Mesodermal cell (in vitro differentiated cells): ENCODE results near the gene SRCAP.

Experiments
- H3K27ac ChIP-seq: 2 replicates; pipeline ENCODE4 v1.7.0; 2013; ENCODE audit warnings: mild to moderate bottlenecking, low read depth, low read length, moderate library complexity; ENCODE audit not compliant: severe bottlenecking
- H3K36me3 ChIP-seq: 2 replicates; pipeline ENCODE4 v1.7.1; 2013; ENCODE audit warnings: mild to moderate bottlenecking, low read length, moderate library complexity; ENCODE audit not compliant: control insufficient read depth, insufficient read depth
- H3K4me1 ChIP-seq: one replicate; pipeline ENCODE4 v1.7.1; 2013; ENCODE audit warnings: mild to moderate bottlenecking, low read length; ENCODE audit not compliant: insufficient read depth, control insufficient read depth, poor library complexity, severe bottlenecking
- H3K4me3 ChIP-seq: 2 replicates; pipeline ENCODE4 v1.7.0; 2013; ENCODE audit warnings: low read length, control low read depth, mild to moderate bottlenecking; ENCODE audit not compliant: insufficient read depth, poor library complexity, severe bottlenecking; ENCODE audit errors: extremely low read depth
- H3K9me3 ChIP-seq: 2 replicates; pipeline ENCODE4 v1.7.1; 2013; ENCODE audit warnings: mild to moderate bottlenecking, low read length, moderate library complexity; ENCODE audit not compliant: control insufficient read depth
- WGBS, 2 experiments: methylation state at CpG; one replicate each; pipeline ENCODE4 v1.1.5; 2013; ENCODE audit warnings: missing lambda C conversion rate in 2 of 2; ENCODE audit not compliant: insufficient coverage in 2 of 2; 5-methylcytosine and 5-hydroxymethylcytosine counted together

Gene SRCAP

DNA sequence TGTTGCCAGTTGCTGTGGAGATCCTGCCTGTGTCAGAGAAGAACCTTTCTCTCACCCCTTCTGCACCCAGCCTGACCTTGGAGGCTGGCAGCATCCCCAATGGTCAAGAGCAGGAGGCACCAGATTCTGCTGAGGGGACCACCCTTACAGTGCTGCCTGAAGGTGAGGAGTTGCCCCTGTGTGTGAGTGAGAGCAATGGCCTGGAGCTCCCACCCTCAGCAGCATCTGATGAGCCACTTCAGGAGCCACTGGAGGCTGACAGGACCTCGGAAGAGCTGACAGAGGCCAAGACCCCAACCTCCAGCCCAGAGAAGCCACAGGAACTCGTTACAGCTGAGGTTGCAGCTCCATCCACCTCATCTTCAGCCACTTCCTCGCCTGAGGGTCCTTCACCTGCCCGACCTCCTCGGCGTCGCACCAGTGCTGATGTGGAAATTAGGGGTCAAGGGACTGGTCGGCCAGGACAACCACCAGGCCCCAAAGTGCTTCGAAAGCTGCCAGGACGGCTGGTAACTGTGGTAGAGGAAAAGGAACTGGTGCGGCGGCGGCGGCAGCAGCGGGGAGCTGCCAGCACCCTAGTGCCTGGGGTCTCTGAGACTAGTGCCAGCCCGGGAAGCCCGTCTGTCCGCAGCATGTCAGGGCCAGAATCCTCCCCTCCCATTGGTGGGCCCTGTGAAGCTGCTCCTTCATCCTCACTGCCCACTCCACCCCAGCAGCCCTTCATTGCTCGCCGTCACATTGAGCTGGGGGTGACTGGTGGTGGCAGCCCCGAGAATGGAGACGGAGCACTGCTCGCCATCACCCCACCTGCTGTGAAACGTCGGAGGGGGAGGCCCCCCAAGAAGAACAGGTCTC is 39.0 kb downstream of the SRCAP start:
- Histone ChIP-seq H3K4me1 (peaks cover 33% of the 10 kb centered on the region), H3K36me3 (peaks cover 89% of the 10 kb centered on the region), H3K9me3 (no peaks in the 10 kb centered on the region), H3K27ac (no peak overlapping the region), H3K4me3 (no peak overlapping the region)
- 96 to 97% methylated on average over 19 of the region's 25 CpGs for WGBS, 2 experiments

DNA sequence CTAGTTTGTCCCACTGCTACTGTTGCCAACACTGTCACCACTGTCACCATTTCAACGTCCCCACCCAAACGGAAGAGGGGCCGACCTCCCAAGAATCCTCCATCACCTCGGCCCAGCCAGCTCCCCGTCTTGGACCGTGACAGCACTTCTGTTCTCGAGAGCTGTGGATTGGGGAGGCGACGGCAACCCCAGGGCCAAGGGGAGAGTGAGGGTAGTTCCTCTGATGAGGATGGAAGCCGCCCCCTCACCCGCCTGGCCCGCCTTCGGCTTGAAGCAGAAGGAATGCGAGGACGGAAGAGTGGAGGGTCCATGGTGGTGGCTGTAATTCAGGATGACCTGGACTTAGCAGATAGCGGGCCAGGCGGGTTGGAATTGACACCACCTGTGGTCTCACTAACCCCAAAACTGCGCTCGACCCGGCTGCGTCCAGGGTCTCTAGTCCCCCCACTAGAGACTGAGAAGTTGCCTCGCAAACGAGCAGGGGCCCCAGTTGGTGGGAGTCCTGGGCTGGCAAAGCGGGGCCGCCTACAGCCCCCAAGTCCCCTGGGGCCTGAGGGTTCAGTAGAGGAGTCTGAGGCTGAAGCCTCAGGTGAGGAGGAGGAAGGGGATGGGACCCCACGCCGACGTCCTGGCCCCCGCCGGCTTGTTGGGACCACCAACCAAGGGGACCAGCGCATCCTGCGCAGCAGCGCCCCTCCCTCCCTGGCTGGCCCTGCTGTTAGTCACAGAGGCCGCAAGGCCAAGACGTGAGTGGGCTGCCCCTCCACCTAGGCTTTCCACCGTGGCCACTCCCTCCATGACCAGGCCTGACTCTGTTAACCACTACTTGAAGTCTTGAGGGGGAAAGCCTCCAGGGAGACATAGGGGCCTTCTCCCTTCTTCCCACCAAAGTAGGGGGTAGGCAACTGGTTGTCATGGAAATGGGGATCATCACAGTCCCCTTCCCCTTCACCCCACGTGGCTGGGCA is 40.3 kb downstream of the SRCAP start:
- H3K36me3 ChIP-seq, result peaks cover 88% of the 10 kb centered on the region
- H3K27ac ChIP-seq, result peak overlapping the region; percentile 10
- 95 to 98% methylated on average over 21 to 29 of the region's 37 CpGs for WGBS, 2 experiments

DNA sequence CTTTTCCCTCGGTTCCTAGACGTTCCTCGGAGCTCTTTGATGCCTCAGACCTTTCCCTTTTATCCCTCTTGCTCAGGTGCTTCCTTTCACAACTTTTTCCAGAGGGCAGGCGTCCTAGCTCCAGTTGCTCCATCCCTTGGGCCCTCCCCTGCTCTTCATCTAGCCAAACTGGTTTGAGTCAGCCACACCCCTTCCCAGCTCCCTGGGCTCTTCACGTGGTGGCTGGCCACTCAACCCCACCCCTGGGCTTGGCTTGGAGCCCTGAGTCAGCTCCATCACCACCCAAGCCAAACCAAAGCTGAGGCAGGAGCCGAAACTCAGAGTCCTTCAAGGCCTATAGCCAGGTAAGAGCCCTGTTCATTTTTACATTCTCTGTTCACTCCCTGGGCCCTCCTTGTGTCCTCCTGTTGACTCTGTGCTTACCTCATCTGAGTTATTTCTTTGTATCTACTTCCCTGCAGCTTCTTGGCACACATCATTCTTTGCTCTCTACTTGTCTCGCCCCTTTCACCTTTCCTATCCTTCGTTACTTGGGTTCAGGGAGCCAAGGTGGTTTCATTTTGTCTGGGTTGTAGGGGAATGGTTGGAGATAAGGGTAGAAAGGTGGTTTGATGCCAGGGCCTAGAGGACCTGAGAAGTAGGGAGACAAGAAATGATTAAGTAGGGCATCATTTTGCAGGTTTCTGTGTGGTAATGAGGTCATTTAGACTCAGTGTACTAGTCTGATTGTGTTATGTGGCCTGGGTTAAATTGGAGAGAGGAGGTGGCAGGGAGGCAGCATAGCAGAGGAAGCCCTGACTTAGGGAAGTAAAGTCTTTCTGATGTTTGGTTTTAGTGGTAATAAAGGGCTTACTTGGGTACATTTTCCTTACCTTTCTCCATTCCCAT is 41.6 kb downstream of the SRCAP start:
- peak overlapping the region; percentile 91 for H3K27ac ChIP-seq
- peaks cover 88% of the 10 kb centered on the region for H3K36me3 ChIP-seq
- no peaks in the 10 kb centered on the region for H3K9me3 ChIP-seq
- no peak overlapping the region for H3K4me3 ChIP-seq
- WGBS, 2 experiments, result 72 to 90% methylated on average over 6 of the region's 8 CpGs
- H3K4me1 ChIP-seq, result peaks cover 33% of the 10 kb centered on the region

More for the DNA sequence above, 40.3 kb downstream of the SRCAP start:
- peaks cover 33% of the 10 kb centered on the region for H3K4me1 ChIP-seq
- no peaks in the 10 kb centered on the region for H3K9me3 ChIP-seq
- no peak overlapping the region for H3K4me3 ChIP-seq

DNA sequence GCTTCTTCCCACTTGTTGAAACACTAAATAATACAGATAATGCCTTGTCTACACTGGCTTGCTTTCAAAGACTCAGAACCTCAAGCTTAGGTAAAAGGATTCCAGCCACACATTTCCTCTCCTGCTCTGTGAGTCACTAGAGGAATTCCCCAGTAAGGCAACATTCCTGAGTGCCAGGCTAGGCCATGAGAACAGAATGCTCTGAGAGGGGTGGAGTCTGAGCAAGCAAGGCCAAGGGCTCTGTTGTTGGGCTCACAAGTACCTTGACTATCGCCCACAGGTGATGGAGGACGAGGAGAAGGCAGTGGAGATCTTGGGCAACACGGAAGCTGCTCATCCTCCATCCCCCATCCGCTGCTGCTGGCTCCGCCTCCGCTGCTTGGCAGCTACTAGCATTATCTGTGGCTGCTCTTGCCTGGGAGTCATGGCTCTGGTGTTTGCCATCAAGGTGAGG is 42.5 kb downstream of the SRCAP start:
- WGBS, 2 experiments, result 75 to 88% methylated on average over 2 to 3 of the region's 6 CpGs
- H3K27ac ChIP-seq, result peak overlapping the region; percentile 91

GRCh38 chr16:30743716-30744115 is 44.7 kb downstream of the SRCAP start:
- Histone ChIP-seq H3K9me3 (no peaks in the 10 kb centered on the region), H3K36me3 (peaks cover 61% of the 10 kb centered on the region), H3K4me1 (peaks cover 37% of the 10 kb centered on the region), H3K4me3 (no peak overlapping the region), H3K27ac (no peak overlapping the region)
- WGBS, 2 experiments, result 90 to 94% methylated on average over 8 to 11 of the region's 11 CpGs

More for the DNA sequence above, 42.5 kb downstream of the SRCAP start:
- H3K36me3 ChIP-seq, result peaks cover 81% of the 10 kb centered on the region
- H3K9me3 ChIP-seq, result no peaks in the 10 kb centered on the region
- peaks cover 33% of the 10 kb centered on the region for H3K4me1 ChIP-seq
- no peak overlapping the region for H3K4me3 ChIP-seq

- H3K4me3 ChIP-seq, result no peak overlapping the region
- peaks cover 34% of the 10 kb centered on the region for H3K4me1 ChIP-seq
- WGBS, 2 experiments, result 92% methylated on average over 1 of the region's 2 CpGs; no CpG with 5 or more reads in 1 of the 2 experiments
- no peak overlapping the region for H3K27ac ChIP-seq
- H3K9me3 ChIP-seq, result no peaks in the 10 kb centered on the region
- peaks cover 57% of the 10 kb centered on the region for H3K36me3 ChIP-seq
Observed at GRCh38 chr16:30744183-30744582, 45.2 kb downstream of the SRCAP start.

- 100% methylated on average over 1 of the region's 2 CpGs; no CpG with 5 or more reads in 1 of the 2 experiments for WGBS, 2 experiments
- no peak overlapping the region for H3K27ac ChIP-seq
- H3K36me3 ChIP-seq, result peaks cover 54% of the 10 kb centered on the region
- H3K4me1 ChIP-seq, result peaks cover 30% of the 10 kb centered on the region
- no peaks in the 10 kb centered on the region for H3K9me3 ChIP-seq
- no peak overlapping the region for H3K4me3 ChIP-seq
Observed at GRCh38 chr16:30745082-30745481, 46.1 kb downstream of the SRCAP start.

- Histone ChIP-seq H3K36me3 (peaks cover 62% of the 10 kb centered on the region), H3K4me3 (no peak overlapping the region), H3K27ac (no peak overlapping the region), H3K4me1 (peaks cover 16% of the 10 kb centered on the region), H3K9me3 (no peaks in the 10 kb centered on the region)
- 97 to 100% methylated on average over 4 to 8 of the region's 9 CpGs for WGBS, 2 experiments
Observed at GRCh38 chr16:30746638-30747175, 47.7 kb downstream of the SRCAP start.

DNA sequence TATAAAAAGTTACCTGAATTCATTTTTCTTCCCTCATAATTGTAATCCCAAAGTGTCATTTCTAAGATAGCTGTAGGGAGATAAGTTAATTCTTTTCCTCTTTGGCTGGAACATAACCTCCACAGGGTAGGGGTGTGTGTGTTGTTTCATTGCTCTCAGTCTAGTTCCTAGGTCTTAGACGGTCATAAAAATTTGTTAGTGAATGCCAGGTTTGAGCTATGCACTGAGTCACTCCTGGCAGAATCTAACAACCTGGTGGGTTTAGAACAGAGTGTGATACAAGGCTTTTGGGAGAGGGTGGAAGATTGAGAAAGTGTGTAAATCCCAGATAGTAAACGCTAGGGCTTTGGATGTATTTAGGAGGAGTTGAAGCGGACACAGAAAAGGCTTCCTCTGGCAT is 48.4 kb downstream of the SRCAP start:
- Histone ChIP-seq H3K4me1 (peaks cover 12% of the 10 kb centered on the region), H3K4me3 (peak overlapping the region; percentile 59), H3K9me3 (no peaks in the 10 kb centered on the region), H3K36me3 (peaks cover 59% of the 10 kb centered on the region), H3K27ac (peak overlapping the region; percentile 78)
- WGBS, 2 experiments, result 71 to 84% methylated on average over 3 of the region's 3 CpGs
